Measurements from ENCODE around the gene UTRN.

GRCh38 chr6:144268794-144269349, 16.3 kb upstream of the UTRN start:
- TF ChIP-seq CTCF (IDR thresholded peaks at IDR 0.05) (no peak), POLR2A (IDR thresholded peaks at IDR 0.05) (no peak)

Data from thyroid gland (tissue), 4 donors.